ENCODE measurements around the gene FGF2.
"Not testable (repeated sequence)": the region's sequence is repeated elsewhere in the genome, so short reads cannot be mapped to it uniquely, and the experiment has no call there.

Gene FGF2

DNA sequence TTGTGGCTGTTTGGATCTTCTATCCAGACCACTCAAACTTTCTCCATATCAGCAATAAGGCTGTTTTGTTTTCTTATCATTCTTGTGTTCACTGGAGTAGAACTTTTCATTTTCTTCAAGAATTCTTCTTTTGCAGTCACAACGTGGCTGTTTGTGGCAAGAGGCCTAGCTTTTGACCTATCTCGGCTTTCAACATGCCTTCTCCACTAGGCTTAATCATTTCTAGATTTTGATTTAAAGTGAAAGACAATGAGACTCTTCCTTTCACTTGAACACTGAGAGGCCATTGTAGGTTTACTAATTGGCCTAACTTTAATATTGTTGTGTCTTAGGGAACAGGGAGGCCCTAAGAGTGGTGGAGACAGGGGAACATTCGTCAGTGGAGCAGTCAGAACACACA is 19.1 kb downstream of the FGF2 start:
- DNase-seq (ENCODE audit: low read depth) = peak; percentile 54

DNA sequence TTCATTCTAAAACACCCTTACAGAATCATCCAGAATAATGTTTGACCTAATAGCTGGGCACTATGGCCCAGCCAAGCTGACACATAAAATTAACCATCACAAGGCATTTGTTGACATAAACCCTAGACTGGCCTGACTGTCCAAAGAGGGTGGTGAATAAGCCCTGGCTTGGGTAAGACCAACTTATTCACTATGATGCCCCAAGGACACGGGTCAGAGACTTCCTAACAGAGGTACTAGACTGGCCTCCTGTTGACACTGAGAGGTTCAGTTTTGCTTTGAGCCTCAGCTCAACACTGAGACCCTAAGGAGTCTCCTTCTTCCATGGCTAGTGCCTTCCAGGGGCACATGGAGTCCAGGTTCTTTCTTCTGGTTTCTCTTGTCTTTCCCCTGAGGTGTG is 21.3 kb downstream of the FGF2 start:
- no peak overlapping the region for H3K4me3 ChIP-seq (ENCODE audit: low read depth, low read length)
- no peak for DNase-seq (ENCODE audit: low read depth)
- TF ChIP-seq CTCF (conservative IDR thresholded peaks at IDR 0.05; ENCODE audit: low read depth, low read length) = no peak

More for the DNA sequence above, 19.1 kb downstream of the FGF2 start:
- no peak overlapping the region for H3K4me3 ChIP-seq (ENCODE audit: low read depth, low read length)
- no peak for TF ChIP-seq CTCF (conservative IDR thresholded peaks at IDR 0.05; ENCODE audit: low read depth, low read length)

DNA sequence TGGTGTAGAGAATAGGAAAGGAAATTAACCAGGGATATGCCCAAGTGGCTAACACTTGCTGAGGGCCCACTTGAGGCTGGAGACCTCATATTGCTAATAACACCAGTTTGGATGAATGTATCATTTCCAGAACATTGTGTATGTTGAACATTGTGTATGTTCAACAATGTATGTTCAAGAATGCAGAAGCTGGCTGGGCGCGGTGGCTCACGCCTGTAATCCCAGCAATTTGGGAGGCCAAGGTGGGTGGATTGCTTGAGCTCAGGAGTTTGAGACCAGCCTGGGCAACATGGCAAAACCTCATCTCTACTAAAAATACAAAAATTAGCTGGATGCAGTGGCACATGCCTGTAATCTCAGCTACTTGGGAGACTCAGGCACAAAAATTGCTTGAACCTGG is 23.2 kb downstream of the FGF2 start:
- not testable (repeated sequence) for H3K4me3 ChIP-seq (ENCODE audit: low read depth, low read length); DNase-seq (ENCODE audit: low read depth)

DNA sequence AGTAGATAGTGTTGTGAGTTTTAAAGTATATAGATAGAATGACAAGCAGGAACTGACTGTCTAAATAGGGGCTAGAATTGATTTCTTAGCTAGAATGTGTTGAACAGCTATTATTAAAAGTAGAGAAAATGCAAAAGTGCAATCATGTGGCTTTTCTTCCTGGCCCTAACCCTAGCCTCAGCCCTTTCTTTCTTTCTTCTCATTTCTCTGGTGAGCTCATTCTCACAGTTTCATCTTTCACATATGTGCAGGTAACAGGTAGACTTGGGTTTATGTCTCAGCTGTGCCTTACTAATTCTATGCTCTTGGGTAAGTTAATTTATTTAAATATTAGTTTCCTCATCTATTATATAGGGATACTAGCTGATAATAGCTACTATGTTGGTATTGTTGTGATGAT is 24.9 kb downstream of the FGF2 start:
- no peak overlapping the region for H3K4me3 ChIP-seq (ENCODE audit: low read depth, low read length)
- DNase-seq (ENCODE audit: low read depth) = no peak
- TF ChIP-seq CTCF (conservative IDR thresholded peaks at IDR 0.05; ENCODE audit: low read depth, low read length) = no peak

DNA sequence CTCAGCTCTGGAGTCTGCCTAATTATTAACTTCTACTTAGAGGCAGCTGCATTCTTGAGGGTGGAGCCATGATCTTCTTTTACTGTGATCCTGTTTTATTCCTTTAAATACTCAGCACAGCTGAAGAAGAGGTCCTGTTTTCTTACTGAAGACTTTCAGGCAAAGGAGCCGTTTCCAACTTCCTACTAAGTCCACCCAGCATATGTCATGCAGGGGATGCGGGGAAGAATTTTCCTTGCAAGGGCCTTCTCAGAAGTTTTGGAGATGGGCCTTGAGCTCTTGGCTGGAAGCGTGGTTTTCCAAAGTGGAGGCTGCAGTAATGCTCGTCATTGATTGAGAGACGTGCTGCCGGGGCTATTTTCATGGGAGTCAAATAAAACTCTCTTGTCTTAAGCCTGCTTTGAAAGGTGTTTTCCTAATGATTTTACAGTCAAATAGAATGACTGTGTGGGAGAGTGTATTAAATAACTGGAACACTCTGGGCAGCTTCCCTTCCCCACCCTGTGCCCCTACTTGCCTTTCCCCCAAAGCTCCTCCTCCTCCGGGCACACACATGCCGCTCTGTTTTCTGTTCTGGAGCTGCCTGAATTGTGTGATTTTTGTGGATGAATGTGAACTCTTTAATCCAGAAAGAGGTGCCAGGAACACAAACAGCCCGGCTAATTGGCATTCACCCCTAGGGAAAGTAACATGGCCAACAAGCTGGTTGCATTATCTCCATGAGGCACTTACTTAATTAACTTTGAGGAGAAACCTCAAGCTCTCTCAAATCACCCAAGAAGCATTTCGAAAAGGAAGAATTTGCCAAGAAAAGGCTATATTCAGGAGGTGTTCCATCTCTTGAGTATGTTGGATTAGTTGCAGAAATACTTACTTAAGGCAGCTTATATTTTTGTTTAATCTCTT is 28.1 kb downstream of the FGF2 start:
- no peak overlapping the region for H3K4me3 ChIP-seq (ENCODE audit: low read depth, low read length)
- DNase-seq (ENCODE audit: low read depth) = no peak
- TF ChIP-seq CTCF (conservative IDR thresholded peaks at IDR 0.05; ENCODE audit: low read depth, low read length) = no peak

DNA sequence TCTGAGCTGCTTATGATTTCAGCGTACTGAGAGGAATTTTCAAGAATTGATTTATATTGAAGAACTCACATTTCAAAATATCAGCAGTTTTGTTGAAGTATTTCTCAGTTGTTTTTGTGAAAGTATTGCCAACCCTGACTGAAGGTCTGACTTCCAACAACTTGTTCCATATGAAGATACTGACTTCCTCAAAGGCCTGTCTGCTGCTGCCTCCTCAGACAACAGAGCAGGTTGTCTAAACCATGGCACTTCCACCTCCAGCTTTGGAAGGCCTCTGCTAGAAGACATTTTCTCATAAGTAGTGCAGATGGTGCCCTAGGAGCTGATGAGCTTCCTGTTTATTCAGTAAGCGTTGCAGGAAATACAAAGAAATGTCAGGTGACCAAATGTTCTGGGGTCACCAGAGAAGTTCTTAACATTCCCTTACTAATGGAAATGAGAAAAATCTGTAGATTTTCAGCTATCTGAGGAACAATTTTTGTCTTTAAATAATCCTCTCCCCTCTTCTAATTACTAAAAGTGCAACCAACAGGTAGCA is 28.8 kb downstream of the FGF2 start:
- H3K4me3 ChIP-seq (ENCODE audit: low read depth, low read length) = no peak overlapping the region
- DNase-seq (ENCODE audit: low read depth) = peak; percentile 54
- TF ChIP-seq CTCF (conservative IDR thresholded peaks at IDR 0.05; ENCODE audit: low read depth, low read length) = no peak

- no peak for DNase-seq (ENCODE audit: low read depth)
- no peak for TF ChIP-seq CTCF (conservative IDR thresholded peaks at IDR 0.05; ENCODE audit: low read depth, low read length)
Measured at GRCh38 chr4:122857160-122857559, 30.5 kb downstream of the FGF2 start.

More at GRCh38 chr4:122857160-122857559, 30.5 kb downstream of the FGF2 start:
- no peak overlapping the region for H3K4me3 ChIP-seq (ENCODE audit: low read depth, low read length)

Measured in choroid plexus epithelial cell (primary cell).